NB4 (cell line): ENCODE results near the gene KAZN.

Source experiments
- DNase-seq: peaks from one replicate; pipeline ENCODE4 v3.0.0; 2010; ENCODE audit warnings: low read depth
- H3K4me3 ChIP-seq: one replicate; pipeline ENCODE4 v1.5.1; 2011; ENCODE audit warnings: mild to moderate bottlenecking, low read depth, low read length, moderate library complexity
- CTCF ChIP-seq: IDR thresholded peaks from one replicate; pipeline ENCODE4 v1.5.1; 2012; ENCODE audit warnings: low read depth, low read length
- MAX ChIP-seq: IDR thresholded peaks from 2 replicates; pipeline ENCODE4 v1.6.1; 2011; ENCODE audit warnings: low read depth, low read length
- MYC ChIP-seq: IDR thresholded peaks from 2 replicates; pipeline ENCODE4 v1.6.1; 2011; ENCODE audit warnings: low read depth, low read length
- POLR2A ChIP-seq: IDR thresholded peaks from 2 replicates; pipeline ENCODE4 v1.6.1; 2011; ENCODE audit warnings: mild to moderate bottlenecking; ENCODE audit not compliant: insufficient read length; ENCODE audit errors: extremely low read depth

The KAZN gene

GRCh38 chr1:14613926-14614325 is 15.4 kb downstream of the KAZN start:
- no peak for DNase-seq
- TF ChIP-seq CTCF = no peak
- no peak for TF ChIP-seq MAX
- TF ChIP-seq MYC = no peak
- no peak for TF ChIP-seq POLR2A
- no peak overlapping the region for H3K4me3 ChIP-seq

GRCh38 chr1:14614341-14614740 is 15.9 kb downstream of the KAZN start:
- TF ChIP-seq CTCF = no peak
- TF ChIP-seq MAX = no peak
- no peak for TF ChIP-seq MYC
- TF ChIP-seq POLR2A = no peak
- DNase-seq = no peak
- no peak overlapping the region for H3K4me3 ChIP-seq

GRCh38 chr1:14615549-14616218 is 17.2 kb downstream of the KAZN start:
- TF ChIP-seq CTCF (no peak), POLR2A (no peak), MAX (no peak), MYC (no peak)
- H3K4me3 ChIP-seq = no peak overlapping the region
- no peak for DNase-seq

- no peak overlapping the region for H3K4me3 ChIP-seq
These were observed 18.3 kb downstream of the KAZN start for GRCh38 chr1:14616632-14617396.

GRCh38 chr1:14617791-14618190 is 19.3 kb downstream of the KAZN start:
- DNase-seq = no peak
- no peak for TF ChIP-seq MYC
- TF ChIP-seq CTCF = no peak
- no peak for TF ChIP-seq POLR2A
- no peak for TF ChIP-seq MAX
- H3K4me3 ChIP-seq = no peak overlapping the region

More at GRCh38 chr1:14616632-14617396, 18.3 kb downstream of the KAZN start:
- TF ChIP-seq POLR2A (no peak), MAX (no peak), MYC (no peak), CTCF (no peak)
- no peak for DNase-seq
